Right lobe of liver (tissue), 4 donors: ENCODE results near the gene SYTL3.

Source experiments
- CTCF ChIP-seq, 4 donors: fragments of 200-600 bp in 3 of 4; fragments of 450-650 bp in 1 of 4; IDR thresholded peaks; one replicate each; pipeline versions ENCODE4 v1.5.1 to v1.8.0; 2016 to 2022; ENCODE audit warnings: antibody characterized with exemption in 4 of 4, mild to moderate bottlenecking in 2 of 4
- POLR2A ChIP-seq: fragments of 450-650 bp; IDR thresholded peaks from one replicate; pipeline ENCODE4 v1.6.1; 2017; ENCODE audit warnings: antibody characterized with exemption, mild to moderate bottlenecking
- donor health status: DM: no; HTN: no; CAD: no.
- donor health status: DM: no; HTN: no; CAD: no.
- donor health status: DM: no; HTN: yes; CAD: no.

DNA sequence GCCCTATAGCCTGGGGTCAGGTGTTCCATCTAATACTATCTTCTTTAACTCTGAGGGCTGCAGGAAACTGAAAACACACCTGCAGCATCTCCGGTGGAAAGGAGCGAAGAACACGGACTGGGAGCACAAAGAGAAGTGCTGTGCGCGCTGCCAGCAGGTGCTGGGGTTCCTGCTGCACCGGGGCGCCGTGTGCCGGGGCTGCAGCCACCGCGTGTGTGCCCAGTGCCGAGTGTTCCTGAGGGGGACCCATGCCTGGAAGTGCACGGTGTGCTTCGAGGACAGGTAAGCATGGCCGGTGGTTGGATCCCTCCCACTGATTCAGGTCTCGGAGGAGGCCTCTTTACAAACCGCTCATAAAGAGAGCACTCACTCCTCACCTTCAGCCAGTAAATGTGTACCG lies 15.5 kb downstream of the SYTL3 start:
- TF ChIP-seq CTCF (IDR thresholded peaks at IDR 0.05) (no peak), POLR2A (no peak)
